K562 (cell line): ENCODE data around the gene C2CD4C. TPM values are rescaled to one million over a fixed set of nuclear protein-coding genes. Genes with fewer than 3 reads are reported as not detected.
"Not testable (repeated sequence)": the region's sequence is repeated elsewhere in the genome, so short reads cannot be mapped to it uniquely, and the experiment has no call there.

Experiments used
- ATAC-seq: fragments of 200-7000 bp; cut with Tn5 transposase; 3 replicates; pipeline ENCODE4 v1.9.1; 2020; ENCODE audit warnings: moderate library complexity
- BruUV-seq: library from RNA; stranded (reverse); fragments of 400-500 nt; replicated peaks from 2 replicates; lab custom pipeline; 2021; lab: Mats Ljungman, UMichigan
- CTCF ChIA-PET: fragments of 300-600 bp; formaldehyde crosslinking; extraction: SDS; loops from one replicate; lab custom pipeline; 2021; ENCODE audit warnings: low intra/inter-chr PET ratio; lab: Yijun Ruan, JAX
- POLR2A ChIA-PET: fragments of 300-600, 350-650 bp; sonication (Branson Sonifier 250); formaldehyde crosslinking; extraction: SDS; loops from one replicate; lab custom pipeline; 2021; ENCODE audit warnings: antibody characterized with exemption, inconsistent platforms; lab: Yijun Ruan, JAX
- DNase-seq, 4 experiments: peaks; one replicate each; pipeline versions ENCODE4 v3.0.0 to v3.0.0-alpha.2; 2011 to 2018; ENCODE audit warnings: low spot score in 3 of 4, mixed read lengths in 3 of 4; ENCODE audit errors: extremely low read depth in 1 of 4
- FAIRE-seq: peaks from 2 replicates; lab custom pipeline; 2011; peaks lifted over from hg19 to GRCh38; lab: Jason Lieb, UNC
- H2AFZ ChIP-seq: 2 replicates; pipeline ENCODE4 v1.6.0; 2011; ENCODE audit warnings: low read depth, low read length, control low read depth, inconsistent platforms
- H3K27ac ChIP-seq: fragments of 200-600 bp; 3 replicates; pipeline ENCODE4 v1.8.0; 2011; ENCODE audit warnings: low read depth, mild to moderate bottlenecking, control low read depth, inconsistent platforms, low read length, moderate library complexity, mixed read lengths; ENCODE audit errors: extremely low read depth
- H3K27me3 ChIP-seq, 2 experiments: fragments of 300-600 bp in 1 of 2; 2 replicates in 1 of 2; 3 replicates in 1 of 2; pipeline versions ENCODE4 v1.6.0 to v1.8.0; 2011; ENCODE audit warnings: inconsistent platforms in 2 of 2, low read length in 2 of 2, mild to moderate bottlenecking in 1 of 2, mixed read lengths in 1 of 2, moderate library complexity in 1 of 2; ENCODE audit not compliant: control insufficient read depth in 2 of 2, insufficient read depth in 2 of 2
- H3K36me3 ChIP-seq: fragments of 300-600 bp; 3 replicates; pipeline ENCODE4 v1.8.0; 2011; ENCODE audit warnings: mild to moderate bottlenecking, low read length, inconsistent platforms; ENCODE audit not compliant: control insufficient read depth, insufficient read depth
- H3K4me1 ChIP-seq, 2 experiments: fragments of 200-600 bp in 1 of 2; replicated peaks in 1 of 2; 2 replicates in 1 of 2; 3 replicates in 1 of 2; pipeline versions ENCODE4 v1.5.1 to v1.8.0; 2011; ENCODE audit warnings: inconsistent platforms in 2 of 2, low read length in 2 of 2, mild to moderate bottlenecking in 1 of 2, mixed read lengths in 1 of 2, moderate library complexity in 1 of 2; ENCODE audit not compliant: control insufficient read depth in 2 of 2, insufficient read depth in 2 of 2
- H3K4me2 ChIP-seq: 2 replicates; pipeline ENCODE4 v1.6.1; 2011; ENCODE audit warnings: low read length, control low read depth, inconsistent platforms, mixed read lengths; ENCODE audit not compliant: insufficient read depth
- H3K4me3 ChIP-seq: fragments of 200-600 bp; sonication (generic), shearing (Covaris generic); 2 replicates; pipeline ENCODE4 v1.5.1; 2016; ENCODE audit warnings: control low read depth, inconsistent platforms
- H3K79me2 ChIP-seq: fragments of 200-600 bp; 3 replicates; pipeline ENCODE4 v1.8.0; 2011; ENCODE audit warnings: low read length, inconsistent platforms; ENCODE audit not compliant: control insufficient read depth, insufficient read depth
- H3K9ac ChIP-seq, 2 experiments: 2 replicates each; pipeline versions ENCODE4 v1.6.0 to v1.6.1; 2011; ENCODE audit warnings: low read depth in 2 of 2, low read length in 2 of 2, control low read depth in 1 of 2, inconsistent platforms in 1 of 2, mild to moderate bottlenecking in 1 of 2, mixed read lengths in 1 of 2; ENCODE audit not compliant: insufficient read depth in 1 of 2
- H3K9me1 ChIP-seq: one replicate; pipeline ENCODE4 v1.6.0; 2011; ENCODE audit warnings: inconsistent platforms, mild to moderate bottlenecking, low read length, moderate library complexity; ENCODE audit not compliant: control insufficient read depth, insufficient read depth
- H3K9me3 ChIP-seq: replicated peaks from 2 replicates; pipeline ENCODE4 v1.5.1; 2011; ENCODE audit warnings: low read depth, low read length, inconsistent platforms; ENCODE audit not compliant: control insufficient read depth, insufficient read depth
- H4K20me1 ChIP-seq: replicated peaks from 2 replicates; pipeline ENCODE4 v1.6.1; 2011; ENCODE audit warnings: low read length, inconsistent platforms, mixed read lengths; ENCODE audit not compliant: control insufficient read depth, insufficient read depth
- CBFB ChIP-seq: sonication (generic); formaldehyde crosslinking; IDR thresholded peaks from 2 replicates; pipeline ENCODE4 v1.4.0; 2020; ENCODE audit warnings: mild to moderate bottlenecking, missing genetic modification reagents
- CEBPZ ChIP-seq: fragments of 150-350 bp; IDR thresholded peaks from 2 replicates; pipeline ENCODE4 v1.6.1; 2014; ENCODE audit warnings: low read depth, mild to moderate bottlenecking, low read length, borderline replicate concordance
- ILK ChIP-seq: fragments of 450-650 bp; IDR thresholded peaks from 2 replicates; pipeline ENCODE4 v1.6.1; 2016; ENCODE audit warnings: missing genetic modification characterization, low read depth, mild to moderate bottlenecking, missing compliant biosample characterization, moderate library complexity, borderline replicate concordance
- NFE2L1 ChIP-seq: fragments of 450-650 bp; IDR thresholded peaks from 2 replicates; pipeline ENCODE4 v1.6.1; 2016; ENCODE audit warnings: missing genetic modification characterization, low read depth, mild to moderate bottlenecking, missing compliant biosample characterization, moderate library complexity, borderline replicate concordance
- NONO ChIP-seq, 2 experiments: fragments of 200-400 bp in 1 of 2; fragments of 450-650 bp in 1 of 2; formaldehyde crosslinking in 1 of 2; IDR thresholded peaks; 2 replicates each; pipeline ENCODE4 v1.6.1; 2017; ENCODE audit warnings: low read depth in 2 of 2, mild to moderate bottlenecking in 2 of 2, moderate library complexity in 2 of 2, low read length in 1 of 2
- TAF15 ChIP-seq: fragments of 200-400 bp; formaldehyde crosslinking; IDR thresholded peaks from 2 replicates; pipeline ENCODE4 v1.6.1; 2017; ENCODE audit warnings: mild to moderate bottlenecking, low read depth, low read length, moderate library complexity
- ZBTB8A ChIP-seq: fragments of 450-650 bp; IDR thresholded peaks from 2 replicates; pipeline ENCODE4 v1.6.1; 2018; ENCODE audit warnings: mild to moderate bottlenecking, moderate library complexity; ENCODE audit not compliant: partially characterized antibody
- ZNF583 ChIP-seq: fragments of 250-450 bp; sonication (Bioruptor Pico); IDR thresholded peaks from 2 replicates; pipeline ENCODE4 v1.4.0; 2020
- ZNF586 ChIP-seq: fragments of 450-650 bp; formaldehyde crosslinking; conservative IDR thresholded peaks from 2 replicates; pipeline ENCODE4 v1.4.0; 2020; ENCODE audit warnings: mild to moderate bottlenecking, moderate library complexity
- ZNF780A ChIP-seq: fragments of 250-450 bp; sonication (Bioruptor Pico); IDR thresholded peaks from 2 replicates; pipeline ENCODE4 v1.5.0; 2021; ENCODE audit warnings: mild to moderate bottlenecking
- WGBS: fragments of 100-300 bp; shearing (Covaris generic); methylation state at CpG from one replicate; pipeline ENCODE4 v1.1.6; 2016; ENCODE audit warnings: low coverage, mixed read lengths; ENCODE audit not compliant: insufficient coverage; ENCODE audit errors: missing lambda C conversion rate; 5-methylcytosine and 5-hydroxymethylcytosine counted together
- in situ Hi-C: fragments of 300-500 bp; cut with MboI; formaldehyde crosslinking; loops from 4 replicates; pipeline ENCODE4 v1.15.0; 2018; ENCODE audit warnings: inconsistent platforms, mixed read lengths
- intact Hi-C: fragments of 100-400 bp; cut with micrococcal nuclease; formaldehyde crosslinking; loops from 2 replicates; pipeline ENCODE4 v1.14.2; 2022
- polyA plus RNA-seq, 8 experiments: library from polyadenylated mRNA; depleted of rRNA in 4 of 8; stranded (reverse) in 5 of 8; unstranded in 3 of 8; fragments of >200 nt; fragmentation: Nextera tagmentation in 2 of 8; fragmentation: Illumina TruSeq in 1 of 8; extraction: Ambion mirVana in 2 of 8; extraction: Trizol in 1 of 8; gene quantifications; 2 replicates each; pipeline versions ENCODE4 v1.2.1 to v1.2.3, GENCODE V29; 2011 to 2014; ENCODE audit warnings: inconsistent platforms in 1 of 8, missing spikeins in 1 of 8
- total RNA-seq, 7 experiments: library from RNA; depleted of rRNA in 6 of 7; stranded (reverse); fragments of >200 nt in 6 of 7; fragmentation: Illumina TruSeq in 2 of 7; extraction: Trizol in 2 of 7; gene quantifications; 2 replicates each; pipeline versions ENCODE4 v1.2.1 to v1.2.3, GENCODE V29; 2011 to 2021; ENCODE audit warnings: low replicate concordance in 1 of 7

C2CD4C gene
- total and polyA plus RNA-seq, 9 of the 15 experiments (the other 6 are each of a cell fraction or from before 2014, with no cell fraction given): 0.01 to 0.07 TPM; not detected in 7

GRCh38 chr19:387777-388176 is 21.2 kb downstream of the C2CD4C start:
- H3K27ac ChIP-seq: no peak overlapping the region
- TF ChIP-seq NFE2L1 (no peak), ZBTB8A (no peak), NONO (IDR thresholded peaks at IDR 0.05; ENCODE audit: low read depth in 2 of 2, low read length in 1 of 2) (no peak), ZNF780A (CRISPR knock-in tag) (no peak), TAF15 (no peak), CBFB (CRISPR knock-in tag) (no peak), ZNF583 (no peak), CEBPZ (no peak), ZNF586 (CRISPR knock-in tag) (no peak), ILK (no peak)
- no peak overlapping the region for H3K4me2 ChIP-seq
- WGBS: 24% methylated on average over 11 of the region's 21 CpGs
- no peak for ATAC-seq
- no peak overlapping the region for H3K4me3 ChIP-seq
- H3K36me3 ChIP-seq: no peaks in the 10 kb centered on the region
- H2AFZ ChIP-seq: no peak overlapping the region
- peaks cover 36 to 61% of the 10 kb centered on the region in 2 experiments for H3K27me3 ChIP-seq
- H4K20me1 ChIP-seq: no peaks in the 10 kb centered on the region
- ChIA-PET POLR2A (no interaction called here), CTCF (no interaction called here)
- H3K79me2 ChIP-seq: no peaks in the 10 kb centered on the region
- H3K9ac ChIP-seq: no peak overlapping the region
- peaks cover 2 to 23% of the 10 kb centered on the region in 2 experiments; a peak in 3 of 5 replicates for H3K4me1 ChIP-seq
- H3K9me1 ChIP-seq: no peaks in the 10 kb centered on the region
- intact Hi-C loops (no loop called here), in situ Hi-C loops (no loop called here)
- H3K9me3 ChIP-seq: no peaks in the 10 kb centered on the region
- DNase-seq: no peak
- BruUV-seq: no TSS peak
- no peak for FAIRE-seq

- H3K79me2 ChIP-seq, intact Hi-C loops, POLR2A ChIA-PET, ATAC-seq, in situ Hi-C loops, H3K9me3 ChIP-seq, H3K4me3 ChIP-seq, DNase-seq, H3K27ac ChIP-seq, CTCF ChIA-PET, H3K9ac ChIP-seq, H3K4me2 ChIP-seq, BruUV-seq, H3K36me3 ChIP-seq, H3K9me1 ChIP-seq, FAIRE-seq, H4K20me1 ChIP-seq, H2AFZ ChIP-seq: not testable (repeated sequence)
- H3K4me1 ChIP-seq: peaks cover 2 to 20% of the 10 kb centered on the region in 2 experiments; a peak in 3 of 5 replicates
- peaks cover 36 to 62% of the 10 kb centered on the region in 2 experiments for H3K27me3 ChIP-seq
- WGBS: 0% methylated on average over 6 of the region's 22 CpGs
Measured at GRCh38 chr19:386632-387301, 22.2 kb downstream of the C2CD4C start.
